T-helper 1 cell treated with Interleukin-12 subunit alpha and Interleukin-12 subunit beta and Interleukin-4 antibody, amounts not matched to agents 30 μg/mL and 1 μg/mL, for 36 hours (primary cell): ENCODE data around the gene TENM4.

ENCODE experiments used
- H3K27ac Mint-ChIP-seq: one replicate; pipeline ENCODE4 v1.8.0; 2021; ENCODE audit warnings: mild to moderate bottlenecking, mixed read lengths
- H3K27me3 Mint-ChIP-seq: one replicate; pipeline ENCODE4 v1.8.0; 2021; ENCODE audit warnings: low read depth, mixed read lengths
- H3K36me3 Mint-ChIP-seq: one replicate; pipeline ENCODE4 v1.8.0; 2021; ENCODE audit warnings: low read depth, mixed read lengths
- H3K4me1 Mint-ChIP-seq: one replicate; pipeline ENCODE4 v1.8.0; 2021; ENCODE audit warnings: low read depth, mixed read lengths
- H3K4me3 Mint-ChIP-seq: one replicate; pipeline ENCODE4 v1.8.0; 2021; ENCODE audit warnings: mild to moderate bottlenecking, moderate library complexity, mixed read lengths
- H3K9me3 Mint-ChIP-seq: one replicate; pipeline ENCODE4 v1.8.0; 2021; ENCODE audit warnings: mixed read lengths

The TENM4 gene

GRCh38 chr11:78690352-78690987 is 750.4 kb downstream of the TENM4 start:
- Mint-ChIP-seq H3K4me1 (no peaks in the 10 kb centered on the region), H3K27me3 (peaks cover 11% of the 10 kb centered on the region), H3K4me3 (no peak overlapping the region), H3K36me3 (no peaks in the 10 kb centered on the region), H3K9me3 (no peaks in the 10 kb centered on the region), H3K27ac (no peak overlapping the region)

GRCh38 chr11:78689585-78690153 is 751.2 kb downstream of the TENM4 start:
- Mint-ChIP-seq H3K27ac (no peak overlapping the region), H3K4me3 (no peak overlapping the region), H3K36me3 (no peaks in the 10 kb centered on the region), H3K27me3 (peaks cover 11% of the 10 kb centered on the region), H3K4me1 (no peaks in the 10 kb centered on the region), H3K9me3 (no peaks in the 10 kb centered on the region)

DNA sequence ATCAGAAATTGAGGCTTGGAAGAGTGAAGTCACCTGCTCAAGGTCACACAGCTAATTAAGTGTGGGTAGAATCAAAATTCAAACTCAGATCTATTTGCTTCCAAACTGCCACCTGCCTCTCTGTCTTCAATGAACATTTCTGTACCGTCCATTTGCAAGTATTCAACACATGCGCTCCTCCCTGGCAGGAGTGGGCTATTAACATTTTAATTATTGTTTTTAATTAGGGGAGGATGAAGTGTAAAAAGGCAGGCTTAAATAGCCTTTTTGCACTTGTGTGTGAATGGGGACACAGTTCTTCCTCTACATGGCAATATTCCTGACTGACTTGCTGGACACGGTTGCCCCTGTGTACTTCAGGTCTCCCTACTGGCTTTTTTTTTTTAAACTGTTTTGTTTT is 751.7 kb downstream of the TENM4 start:
- H3K4me1 Mint-ChIP-seq: no peaks in the 10 kb centered on the region
- H3K9me3 Mint-ChIP-seq: no peaks in the 10 kb centered on the region
- peaks cover 11% of the 10 kb centered on the region for H3K27me3 Mint-ChIP-seq
- no peak overlapping the region for H3K4me3 Mint-ChIP-seq
- no peaks in the 10 kb centered on the region for H3K36me3 Mint-ChIP-seq
- H3K27ac Mint-ChIP-seq: no peak overlapping the region

GRCh38 chr11:78688460-78688859 is 752.4 kb downstream of the TENM4 start:
- Mint-ChIP-seq H3K4me3 (no peak overlapping the region), H3K27me3 (peaks cover 11% of the 10 kb centered on the region), H3K9me3 (peaks cover 4% of the 10 kb centered on the region), H3K4me1 (no peaks in the 10 kb centered on the region), H3K27ac (no peak overlapping the region), H3K36me3 (no peaks in the 10 kb centered on the region)

GRCh38 chr11:78685156-78685555 is 755.7 kb downstream of the TENM4 start:
- Mint-ChIP-seq H3K27me3 (peaks cover 4% of the 10 kb centered on the region), H3K9me3 (peaks cover 4% of the 10 kb centered on the region), H3K36me3 (no peaks in the 10 kb centered on the region), H3K4me3 (no peak overlapping the region), H3K27ac (no peak overlapping the region), H3K4me1 (no peaks in the 10 kb centered on the region)

- Mint-ChIP-seq H3K4me1 (no peaks in the 10 kb centered on the region), H3K36me3 (no peaks in the 10 kb centered on the region), H3K4me3 (no peak overlapping the region), H3K27ac (no peak overlapping the region), H3K27me3 (peaks cover 2% of the 10 kb centered on the region), H3K9me3 (peaks cover 4% of the 10 kb centered on the region)
Measured at GRCh38 chr11:78684377-78684776, 756.5 kb downstream of the TENM4 start.

- H3K27me3 Mint-ChIP-seq: no peaks in the 10 kb centered on the region
- no peak overlapping the region for H3K27ac Mint-ChIP-seq
- no peaks in the 10 kb centered on the region for H3K36me3 Mint-ChIP-seq
- H3K4me3 Mint-ChIP-seq: no peak overlapping the region
- no peaks in the 10 kb centered on the region for H3K4me1 Mint-ChIP-seq
- peaks cover 4% of the 10 kb centered on the region for H3K9me3 Mint-ChIP-seq
Measured at GRCh38 chr11:78683774-78684173, 757.1 kb downstream of the TENM4 start.

DNA sequence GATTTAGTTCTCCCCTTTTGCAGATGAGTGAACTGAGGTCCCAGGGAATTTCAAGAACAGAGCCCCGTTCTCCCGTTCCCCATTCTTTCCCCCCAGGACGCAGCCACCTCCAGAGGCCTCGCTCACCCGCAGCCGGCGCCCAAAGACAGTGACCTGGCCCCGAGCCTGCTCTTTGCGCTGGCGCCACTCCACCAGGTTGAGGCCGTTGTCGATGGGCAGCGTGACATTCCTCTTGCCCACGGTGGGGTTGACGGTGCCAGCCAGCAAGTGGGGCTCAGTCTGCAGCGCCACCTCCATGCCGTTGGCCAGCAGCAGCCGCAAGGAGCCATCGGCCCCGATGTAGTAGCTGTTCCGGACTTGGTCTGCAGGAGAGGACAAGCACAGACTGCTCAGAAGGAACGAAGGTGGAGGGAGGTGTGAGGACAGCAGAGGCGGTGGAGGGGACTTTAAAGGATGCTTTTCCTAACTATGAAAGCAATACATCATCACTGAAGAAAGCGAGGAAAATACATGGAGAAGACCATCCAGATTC is 764.7 kb downstream of the TENM4 start:
- no peaks in the 10 kb centered on the region for H3K27me3 Mint-ChIP-seq
- no peaks in the 10 kb centered on the region for H3K4me1 Mint-ChIP-seq
- H3K27ac Mint-ChIP-seq: no peak overlapping the region
- H3K9me3 Mint-ChIP-seq: no peaks in the 10 kb centered on the region
- no peaks in the 10 kb centered on the region for H3K36me3 Mint-ChIP-seq
- no peak overlapping the region for H3K4me3 Mint-ChIP-seq

DNA sequence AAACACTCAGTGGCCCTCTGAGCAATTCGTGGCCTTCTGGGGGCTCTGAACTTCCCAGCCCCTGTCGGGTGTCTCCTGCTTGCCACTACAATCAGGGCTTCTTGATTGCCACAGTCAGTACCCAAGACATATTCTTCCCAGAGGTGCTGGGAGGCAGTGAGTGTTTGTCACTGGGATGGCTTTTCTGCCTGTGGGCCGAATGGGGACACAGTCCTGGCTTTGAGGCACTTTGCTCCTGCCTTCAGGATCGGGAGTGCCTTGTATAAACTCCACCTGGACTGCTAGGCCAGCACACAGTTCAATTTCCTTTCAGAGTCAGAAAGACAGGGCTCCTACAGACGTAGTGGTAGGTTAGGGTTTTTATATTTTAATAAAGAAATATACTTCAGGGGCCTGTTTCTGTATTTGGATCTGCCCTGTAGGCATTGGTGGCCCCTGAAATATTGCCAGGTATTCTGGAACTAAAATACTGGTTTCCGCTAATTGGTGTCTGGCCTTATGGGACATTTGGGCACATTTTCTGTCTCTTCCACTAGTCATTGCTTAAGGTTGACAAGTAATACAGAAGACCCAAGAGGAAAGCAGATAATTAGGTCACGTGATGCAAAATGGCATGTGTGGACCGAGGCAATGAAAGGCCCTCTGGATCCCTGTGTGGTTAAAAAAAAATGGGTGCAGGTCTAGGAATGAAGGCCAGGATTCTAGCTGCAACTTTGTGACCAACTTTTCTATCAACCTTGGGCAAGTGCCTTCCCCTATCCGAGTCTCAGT is 767.8 kb downstream of the TENM4 start:
- Mint-ChIP-seq H3K27me3 (no peaks in the 10 kb centered on the region), H3K27ac (no peak overlapping the region)

DNA sequence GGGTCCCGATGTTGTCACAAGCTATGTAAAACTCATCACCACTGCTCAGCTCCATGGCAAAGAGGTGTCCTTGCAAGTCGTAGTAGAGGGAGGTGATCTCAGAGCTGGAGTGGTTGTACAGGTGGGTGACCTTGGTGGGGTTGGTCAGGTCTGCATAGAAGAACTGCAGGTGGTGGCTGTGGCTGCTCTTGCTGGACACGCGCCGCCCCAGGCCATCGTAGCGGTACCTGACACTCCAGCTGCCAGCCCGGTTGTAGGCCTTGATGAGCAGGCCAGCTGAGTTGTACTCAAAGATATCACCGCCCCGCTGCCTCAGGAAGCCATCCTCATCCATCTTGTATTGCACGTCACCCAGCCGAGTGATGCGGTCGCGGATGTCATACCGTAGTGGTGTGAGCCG is 771.6 kb downstream of the TENM4 start:
- Mint-ChIP-seq H3K4me3 (no peak overlapping the region), H3K9me3 (no peaks in the 10 kb centered on the region), H3K4me1 (no peaks in the 10 kb centered on the region), H3K27ac (no peak overlapping the region), H3K36me3 (no peaks in the 10 kb centered on the region), H3K27me3 (no peaks in the 10 kb centered on the region)

More for the DNA sequence above, 767.8 kb downstream of the TENM4 start:
- Mint-ChIP-seq H3K4me1 (no peaks in the 10 kb centered on the region), H3K36me3 (no peaks in the 10 kb centered on the region), H3K4me3 (no peak overlapping the region), H3K9me3 (no peaks in the 10 kb centered on the region)

DNA sequence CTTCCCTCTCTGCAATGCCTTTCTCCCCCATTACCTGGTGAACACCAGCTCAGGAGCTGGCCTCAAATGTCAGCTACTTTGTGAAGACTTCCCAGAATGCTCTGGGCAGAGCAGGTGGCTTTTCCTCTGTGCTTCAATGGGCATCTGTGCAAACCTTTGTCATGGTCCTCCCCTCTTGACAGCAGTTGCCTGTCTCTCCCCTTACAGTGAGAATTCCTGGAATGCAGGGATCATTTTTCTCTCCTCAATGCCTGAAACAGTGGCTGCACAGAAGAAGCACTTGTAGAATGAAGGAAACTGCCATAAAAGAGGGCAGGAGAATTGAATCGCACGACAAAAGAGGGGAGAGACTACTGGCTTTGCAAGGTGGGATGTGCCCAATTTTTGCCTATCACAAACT is 773.4 kb downstream of the TENM4 start:
- Mint-ChIP-seq H3K27me3 (no peaks in the 10 kb centered on the region), H3K4me3 (no peak overlapping the region), H3K9me3 (no peaks in the 10 kb centered on the region), H3K4me1 (no peaks in the 10 kb centered on the region), H3K27ac (no peak overlapping the region), H3K36me3 (no peaks in the 10 kb centered on the region)

DNA sequence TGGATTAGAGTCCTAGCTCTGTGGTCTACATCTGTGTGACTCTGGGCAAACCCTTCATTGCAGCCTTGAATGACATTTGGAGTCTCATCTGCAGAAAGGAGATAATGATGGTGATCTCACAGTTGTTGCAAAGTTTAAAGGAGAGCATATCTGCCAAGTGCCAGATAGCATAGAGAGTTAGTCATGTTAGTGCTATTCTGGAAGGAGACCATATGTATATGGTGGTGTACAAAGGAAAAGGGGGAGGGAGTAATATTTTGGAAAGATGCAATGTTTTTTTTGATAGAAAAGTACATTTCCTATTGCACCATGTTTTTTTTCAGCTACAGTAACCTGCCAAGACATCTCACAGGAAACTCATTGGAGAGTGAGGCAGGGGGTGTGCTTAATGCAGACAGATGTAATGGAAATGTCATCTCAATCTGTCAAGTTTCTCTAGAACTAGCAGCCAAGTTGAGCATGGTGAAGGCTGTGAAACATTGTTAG is 774.1 kb downstream of the TENM4 start:
- H3K36me3 Mint-ChIP-seq: no peaks in the 10 kb centered on the region
- no peaks in the 10 kb centered on the region for H3K27me3 Mint-ChIP-seq
- H3K4me3 Mint-ChIP-seq: no peak overlapping the region
- no peak overlapping the region for H3K27ac Mint-ChIP-seq
- no peaks in the 10 kb centered on the region for H3K9me3 Mint-ChIP-seq
- no peaks in the 10 kb centered on the region for H3K4me1 Mint-ChIP-seq

GRCh38 chr11:78664636-78665035 is 776.2 kb downstream of the TENM4 start:
- Mint-ChIP-seq H3K27me3 (no peaks in the 10 kb centered on the region), H3K4me1 (no peaks in the 10 kb centered on the region), H3K36me3 (no peaks in the 10 kb centered on the region), H3K9me3 (no peaks in the 10 kb centered on the region), H3K4me3 (no peak overlapping the region), H3K27ac (no peak overlapping the region)

DNA sequence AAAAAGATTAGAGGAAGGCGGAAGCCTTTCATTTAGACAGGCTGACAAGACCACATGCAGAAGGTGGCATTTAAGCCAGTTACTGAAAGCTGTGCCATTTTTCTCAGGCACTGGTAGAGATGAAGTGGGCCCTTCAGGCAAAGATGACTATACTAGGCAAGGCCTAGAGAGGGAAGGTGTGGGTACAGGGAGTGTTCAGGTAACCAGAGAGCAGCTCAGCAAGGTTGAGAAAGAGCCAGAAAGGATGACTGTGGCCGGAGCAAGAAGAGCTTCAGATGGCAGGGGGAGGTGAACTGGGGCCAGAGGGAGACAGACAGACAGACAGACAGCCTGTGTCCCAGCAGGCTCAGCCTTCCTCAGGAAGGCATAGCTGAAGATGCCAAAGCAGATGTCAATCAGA is 778.0 kb downstream of the TENM4 start:
- Mint-ChIP-seq H3K4me1 (no peaks in the 10 kb centered on the region), H3K36me3 (no peaks in the 10 kb centered on the region), H3K4me3 (no peak overlapping the region), H3K9me3 (no peaks in the 10 kb centered on the region), H3K27ac (no peak overlapping the region), H3K27me3 (no peaks in the 10 kb centered on the region)

DNA sequence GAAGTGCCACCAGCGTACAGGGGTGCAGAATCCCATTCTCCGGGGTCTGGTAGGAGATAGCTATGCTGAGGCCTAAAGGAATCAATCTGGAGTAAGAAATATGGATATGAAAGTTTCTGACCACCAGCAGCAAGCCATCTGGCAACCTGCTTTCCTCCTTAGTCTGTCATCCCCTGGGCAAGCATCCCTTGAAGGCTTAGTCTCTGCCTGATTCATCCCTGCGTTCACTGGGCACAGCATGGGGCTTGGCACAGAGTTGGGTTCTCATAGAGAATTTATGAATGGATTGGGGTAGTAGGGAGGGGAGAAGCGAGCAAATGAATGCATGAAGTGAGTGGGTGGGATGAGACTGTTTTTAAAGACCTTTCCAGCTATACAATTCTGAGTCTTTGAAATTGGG is 780.4 kb downstream of the TENM4 start:
- H3K27ac Mint-ChIP-seq: no peak overlapping the region
- no peak overlapping the region for H3K4me3 Mint-ChIP-seq
- no peaks in the 10 kb centered on the region for H3K27me3 Mint-ChIP-seq
- no peaks in the 10 kb centered on the region for H3K4me1 Mint-ChIP-seq
- no peaks in the 10 kb centered on the region for H3K36me3 Mint-ChIP-seq
- H3K9me3 Mint-ChIP-seq: no peaks in the 10 kb centered on the region
